Inflammatory macrophage treated with lipopolysaccharide for 4 hours (primary cell): Measurements from ENCODE around the gene FAM83E.
"Not testable (repeated sequence)": the region's sequence is repeated elsewhere in the genome, so short reads cannot be mapped to it uniquely, and the experiment has no call there.

Experiments
- DNase-seq: peaks from one replicate; pipeline ENCODE4 v3.0.0-alpha.2; 2020

The FAM83E gene

GRCh38 chr19:48608798-48609263 is 6.0 kb downstream of the FAM83E start:
- peak; percentile 62 for DNase-seq

GRCh38 chr19:48607359-48607755 is 7.5 kb downstream of the FAM83E start:
- DNase-seq, result no peak

- no peak for DNase-seq
Measured at GRCh38 chr19:48606463-48607358, 8.2 kb downstream of the FAM83E start, which contains the start of gene SPACA4. Gene SPACA4, plus strand, starts transcription at chr19:48606742. Its CDS starts 237 bp downstream, at chr19:48606979.

GRCh38 chr19:48603850-48604249 is 11.0 kb downstream of the FAM83E start:
- DNase-seq, result no peak

GRCh38 chr19:48603449-48603848 is 11.4 kb downstream of the FAM83E start:
- DNase-seq, result no peak

GRCh38 chr19:48603001-48603400 is 11.9 kb downstream of the FAM83E start:
- DNase-seq, result no peak

- no peak for DNase-seq
Measured at GRCh38 chr19:48600679-48601417, 14.0 kb downstream of the FAM83E start.

GRCh38 chr19:48598996-48599700 is 15.7 kb downstream of the FAM83E start:
- no peak for DNase-seq

GRCh38 chr19:48596679-48597465 is 18.0 kb downstream of the FAM83E start:
- DNase-seq, result no peak

GRCh38 chr19:48596237-48596636 is 18.6 kb downstream of the FAM83E start:
- no peak for DNase-seq

GRCh38 chr19:48595833-48596232 is 19.0 kb downstream of the FAM83E start:
- DNase-seq, result no peak

GRCh38 chr19:48595171-48595570 is 19.7 kb downstream of the FAM83E start:
- DNase-seq, result no peak

GRCh38 chr19:48591021-48591420 is 23.9 kb downstream of the FAM83E start:
- peak; percentile 14 for DNase-seq

- peak; percentile 88 for DNase-seq
Measured at GRCh38 chr19:48588670-48589401, 26.0 kb downstream of the FAM83E start.

- DNase-seq, result no peak
Measured at GRCh38 chr19:48587387-48587786, 27.5 kb downstream of the FAM83E start.

GRCh38 chr19:48582168-48582567 is 32.7 kb downstream of the FAM83E start:
- no peak for DNase-seq

- no peak for DNase-seq
Measured at GRCh38 chr19:48578891-48579290, 36.0 kb downstream of the FAM83E start.

- DNase-seq, result not testable (repeated sequence)
Measured at GRCh38 chr19:48577908-48578307, 37.0 kb downstream of the FAM83E start.

- no peak for DNase-seq
Measured at GRCh38 chr19:48575931-48576622, 38.8 kb downstream of the FAM83E start.

GRCh38 chr19:48573163-48573505 is 41.7 kb downstream of the FAM83E start:
- DNase-seq, result no peak
